ENCODE data around the gene RPS17.
"Not testable (repeated sequence)": the region's sequence is repeated elsewhere in the genome, so short reads cannot be mapped to it uniquely, and the experiment has no call there.

The RPS17 gene

GRCh38 chr15:82507693-82508092 is 32.6 kb downstream of the RPS17 start:
- not testable (repeated sequence) for DNase-seq (ENCODE audit: low read depth, low spot score)

DNA sequence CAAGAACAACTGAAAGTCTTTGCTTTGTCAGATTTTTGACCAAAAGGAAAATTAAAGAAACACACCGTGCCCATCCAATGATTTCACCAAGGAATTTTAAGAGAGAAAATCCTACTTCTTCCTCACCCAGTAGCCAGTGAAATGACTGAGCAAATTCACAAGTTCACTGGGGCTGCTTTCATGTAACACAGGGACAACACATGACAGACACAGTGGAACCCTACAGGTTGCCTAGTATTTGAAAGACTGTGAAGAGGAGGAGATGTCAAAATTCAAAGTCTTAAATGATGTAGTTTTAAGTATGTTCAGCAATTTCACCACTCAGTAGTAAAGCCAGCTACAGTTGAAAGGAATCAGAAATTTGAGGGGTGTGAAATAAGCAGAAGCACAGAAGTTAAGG is 33.2 kb downstream of the RPS17 start:
- not testable (repeated sequence) for DNase-seq (ENCODE audit: low read depth, low spot score)

DNA sequence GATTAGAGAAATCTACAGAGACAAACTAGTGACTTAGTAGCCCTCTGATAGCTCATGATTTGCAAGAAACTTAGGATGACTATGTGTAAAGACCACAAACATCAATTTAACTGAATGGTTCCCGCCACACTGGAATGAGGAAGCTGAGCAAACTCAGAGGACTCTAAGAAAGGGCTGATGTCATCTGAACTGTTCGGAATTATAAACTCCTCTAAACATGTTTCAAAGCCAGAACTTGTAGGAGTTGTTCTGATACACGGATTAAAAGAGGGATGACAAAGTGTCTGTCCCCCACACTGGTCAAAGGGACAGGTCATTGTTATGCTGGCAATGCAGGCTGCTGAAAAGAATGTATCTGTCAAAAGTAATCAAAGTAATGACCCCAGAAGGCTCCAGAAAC is 34.4 kb downstream of the RPS17 start:
- not testable (repeated sequence) for DNase-seq (ENCODE audit: low read depth, low spot score)

- DNase-seq (ENCODE audit: low read depth, low spot score): not testable (repeated sequence)
Observed at GRCh38 chr15:82504074-82504473, 36.2 kb downstream of the RPS17 start.

- not testable (repeated sequence) for DNase-seq (ENCODE audit: low read depth, low spot score)
Observed at GRCh38 chr15:82502700-82503339, 37.4 kb downstream of the RPS17 start.

- not testable (repeated sequence) for DNase-seq (ENCODE audit: low read depth, low spot score)
Observed at GRCh38 chr15:82500772-82501171, 39.5 kb downstream of the RPS17 start.

GRCh38 chr15:82497978-82498377 is 42.3 kb downstream of the RPS17 start:
- DNase-seq (ENCODE audit: low read depth, low spot score): not testable (repeated sequence)

- not testable (repeated sequence) for DNase-seq (ENCODE audit: low read depth, low spot score)
Observed at GRCh38 chr15:82488250-82488649, 52.0 kb downstream of the RPS17 start.

- DNase-seq (ENCODE audit: low read depth, low spot score): not testable (repeated sequence)
Observed at GRCh38 chr15:82487045-82487444, 53.2 kb downstream of the RPS17 start.
